ENCODE measurements around the gene PARVB.

PARVB gene

DNA sequence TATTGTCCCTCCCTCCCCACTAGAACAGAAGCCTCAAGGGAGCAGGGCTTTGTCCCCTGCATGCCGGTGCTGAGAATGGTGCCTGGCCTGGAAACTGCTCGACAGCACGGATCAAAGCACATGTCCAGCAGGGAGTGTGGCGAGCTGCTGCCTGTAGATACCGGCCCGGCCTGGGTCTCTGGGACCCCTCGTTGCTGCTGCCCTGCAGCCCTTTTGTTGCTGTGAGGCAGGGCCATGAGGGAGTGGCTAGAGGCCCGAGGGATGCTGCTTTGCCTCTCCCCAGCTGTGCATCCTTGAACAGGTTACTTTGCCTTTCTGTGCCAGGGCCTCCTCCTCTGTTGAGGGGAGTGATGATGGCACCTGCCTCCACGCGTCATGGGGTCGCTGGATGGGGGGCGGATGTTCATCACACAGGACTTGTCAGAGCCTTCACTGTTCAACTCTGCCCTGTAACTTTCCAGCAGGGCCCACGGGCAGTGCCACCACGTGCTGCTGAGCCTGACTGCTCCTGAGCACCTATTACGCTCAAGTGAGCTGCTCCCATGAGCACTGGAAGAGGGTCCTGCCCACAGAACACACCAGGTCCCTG, 141.3 kb downstream of the PARVB start:
- no peak overlapping the region for H3K4me3 ChIP-seq (ENCODE audit: low read depth, low read length, poor library complexity, severe bottlenecking)
- H3K36me3 ChIP-seq (ENCODE audit: insufficient read depth, low read length), result peaks cover 3% of the 10 kb centered on the region; the same call in 1 of the 2 replicates
- H3K9ac ChIP-seq (ENCODE audit: low read length), result no peak overlapping the region
- no peak overlapping the region for H3K27ac ChIP-seq (ENCODE audit: low read depth, low read length, poor library complexity, severe bottlenecking)
- no peaks in the 10 kb centered on the region for H3K9me2 ChIP-seq (ENCODE audit: low read depth, low read length)
- no peaks in the 10 kb centered on the region for H3K9me3 ChIP-seq (ENCODE audit: low read length)
- H3K27me3 ChIP-seq (ENCODE audit: insufficient read depth, low read length), result no peaks in the 10 kb centered on the region
- H2AFZ ChIP-seq (ENCODE audit: low read length), result no peak overlapping the region
- H3K4me2 ChIP-seq (ENCODE audit: low read length), result no peak overlapping the region
- H3K4me1 ChIP-seq (ENCODE audit: insufficient read depth, low read length, severe bottlenecking), result no peaks in the 10 kb centered on the region
- H3F3A ChIP-seq (ENCODE audit: insufficient read depth, low read length), result no peaks in the 10 kb centered on the region
- no peaks in the 10 kb centered on the region for H3K79me2 ChIP-seq (ENCODE audit: insufficient read depth, low read length)
- TF ChIP-seq, protein P1, sequence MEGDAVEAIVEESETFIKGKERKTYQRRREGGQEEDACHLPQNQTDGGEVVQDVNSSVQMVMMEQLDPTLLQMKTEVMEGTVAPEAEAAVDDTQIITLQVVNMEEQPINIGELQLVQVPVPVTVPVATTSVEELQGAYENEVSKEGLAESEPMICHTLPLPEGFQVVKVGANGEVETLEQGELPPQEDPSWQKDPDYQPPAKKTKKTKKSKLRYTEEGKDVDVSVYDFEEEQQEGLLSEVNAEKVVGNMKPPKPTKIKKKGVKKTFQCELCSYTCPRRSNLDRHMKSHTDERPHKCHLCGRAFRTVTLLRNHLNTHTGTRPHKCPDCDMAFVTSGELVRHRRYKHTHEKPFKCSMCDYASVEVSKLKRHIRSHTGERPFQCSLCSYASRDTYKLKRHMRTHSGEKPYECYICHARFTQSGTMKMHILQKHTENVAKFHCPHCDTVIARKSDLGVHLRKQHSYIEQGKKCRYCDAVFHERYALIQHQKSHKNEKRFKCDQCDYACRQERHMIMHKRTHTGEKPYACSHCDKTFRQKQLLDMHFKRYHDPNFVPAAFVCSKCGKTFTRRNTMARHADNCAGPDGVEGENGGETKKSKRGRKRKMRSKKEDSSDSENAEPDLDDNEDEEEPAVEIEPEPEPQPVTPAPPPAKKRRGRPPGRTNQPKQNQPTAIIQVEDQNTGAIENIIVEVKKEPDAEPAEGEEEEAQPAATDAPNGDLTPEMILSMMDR (IDR thresholded peaks at IDR 0.05; ENCODE audit: low read length), result no peak
- TF ChIP-seq EZH2 (IDR thresholded peaks at IDR 0.05; ENCODE audit: borderline replicate concordance, low read length), result no peak
- H4K20me1 ChIP-seq (ENCODE audit: insufficient read depth, low read length), result no peaks in the 10 kb centered on the region

DNA sequence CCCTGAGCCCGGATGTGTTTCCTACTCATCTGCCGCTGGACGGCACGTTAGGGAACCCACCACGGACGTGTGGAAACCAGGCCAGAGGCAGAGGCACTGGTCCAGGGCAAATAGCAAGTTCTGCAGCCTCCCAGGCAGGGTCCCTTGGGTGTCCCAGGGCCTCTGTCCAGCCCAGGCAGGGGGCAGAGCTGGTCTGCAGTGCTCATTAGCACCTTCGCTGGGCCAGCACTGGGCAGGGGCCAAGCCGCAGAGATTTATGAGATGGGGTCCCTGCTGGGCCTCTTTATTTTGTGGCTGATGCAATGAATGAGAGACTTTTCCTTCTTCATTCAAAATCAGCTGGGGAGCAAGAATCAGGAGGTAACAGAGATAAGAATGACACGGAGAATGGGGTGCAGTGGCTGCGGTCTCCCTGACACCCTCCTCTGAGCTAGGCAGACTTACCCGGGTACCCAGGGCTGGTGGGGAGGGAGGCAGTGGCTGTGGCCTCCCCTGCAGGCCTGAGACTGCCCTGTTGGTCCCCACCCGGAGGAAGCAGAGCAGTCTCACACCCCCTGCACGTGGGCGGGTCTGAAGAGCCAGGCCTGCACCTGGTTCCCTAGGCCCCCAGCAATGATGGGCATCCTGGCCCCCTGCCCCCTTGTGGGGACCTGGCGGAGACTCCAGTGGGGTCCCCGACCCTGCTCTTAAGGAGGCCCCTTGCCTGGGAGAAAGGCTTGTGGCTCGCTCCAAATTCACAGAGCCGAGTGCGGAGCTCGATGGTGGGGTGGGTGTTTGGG, 142.6 kb downstream of the PARVB start:
- Histone ChIP-seq H3F3A (ENCODE audit: insufficient read depth, low read length) (no peaks in the 10 kb centered on the region), H3K4me2 (ENCODE audit: low read length) (no peak overlapping the region), H3K4me1 (ENCODE audit: insufficient read depth, low read length, severe bottlenecking) (no peaks in the 10 kb centered on the region), H3K9me2 (ENCODE audit: low read depth, low read length) (no peaks in the 10 kb centered on the region), H3K36me3 (ENCODE audit: insufficient read depth, low read length) (peaks cover 3% of the 10 kb centered on the region; the same call in 1 of the 2 replicates), H3K9me3 (ENCODE audit: low read length) (no peaks in the 10 kb centered on the region), H3K27me3 (ENCODE audit: insufficient read depth, low read length) (no peaks in the 10 kb centered on the region), H4K20me1 (ENCODE audit: insufficient read depth, low read length) (no peaks in the 10 kb centered on the region), H3K9ac (ENCODE audit: low read length) (no peak overlapping the region), H2AFZ (ENCODE audit: low read length) (no peak overlapping the region), H3K79me2 (ENCODE audit: insufficient read depth, low read length) (no peaks in the 10 kb centered on the region), H3K27ac (ENCODE audit: low read depth, low read length, poor library complexity, severe bottlenecking) (no peak overlapping the region), H3K4me3 (ENCODE audit: low read depth, low read length, poor library complexity, severe bottlenecking) (no peak overlapping the region)
- TF ChIP-seq, protein P1 (IDR thresholded peaks at IDR 0.05; ENCODE audit: low read length), result no peak
- TF ChIP-seq EZH2 (IDR thresholded peaks at IDR 0.05; ENCODE audit: borderline replicate concordance, low read length), result no peak

DNA sequence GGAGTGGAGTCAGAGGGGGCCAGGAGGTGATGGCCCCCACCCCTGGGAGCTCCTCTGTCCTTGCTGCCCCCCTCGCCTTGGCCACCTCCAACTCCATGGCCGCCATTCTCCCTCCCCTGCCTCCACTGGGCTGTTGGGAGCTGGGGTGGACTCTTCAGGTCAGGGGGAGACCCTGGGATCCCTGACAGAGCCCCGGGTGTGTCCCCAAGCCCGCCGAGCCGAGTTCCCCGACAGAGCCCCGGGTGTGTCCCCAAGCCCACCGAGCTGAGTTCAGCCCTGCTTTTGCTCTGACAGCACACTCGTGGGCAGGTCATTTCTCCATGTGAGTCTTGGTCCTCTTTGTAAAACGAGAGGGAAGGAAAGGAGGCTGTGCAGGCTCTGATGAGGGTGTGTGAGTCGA, 143.4 kb downstream of the PARVB start:
- Histone ChIP-seq H3K4me3 (ENCODE audit: low read depth, low read length, poor library complexity, severe bottlenecking) (no peak overlapping the region), H3K36me3 (ENCODE audit: insufficient read depth, low read length) (peaks cover 3% of the 10 kb centered on the region; the same call in 1 of the 2 replicates), H3K27me3 (ENCODE audit: insufficient read depth, low read length) (no peaks in the 10 kb centered on the region), H3F3A (ENCODE audit: insufficient read depth, low read length) (no peaks in the 10 kb centered on the region), H3K9ac (ENCODE audit: low read length) (no peak overlapping the region), H2AFZ (ENCODE audit: low read length) (no peak overlapping the region), H3K9me2 (ENCODE audit: low read depth, low read length) (no peaks in the 10 kb centered on the region), H3K4me2 (ENCODE audit: low read length) (no peak overlapping the region), H3K9me3 (ENCODE audit: low read length) (no peaks in the 10 kb centered on the region), H3K4me1 (ENCODE audit: insufficient read depth, low read length, severe bottlenecking) (no peaks in the 10 kb centered on the region), H3K27ac (ENCODE audit: low read depth, low read length, poor library complexity, severe bottlenecking) (no peak overlapping the region), H4K20me1 (ENCODE audit: insufficient read depth, low read length) (no peaks in the 10 kb centered on the region), H3K79me2 (ENCODE audit: insufficient read depth, low read length) (no peaks in the 10 kb centered on the region)
- TF ChIP-seq, protein P1 (IDR thresholded peaks at IDR 0.05; ENCODE audit: low read length), result no peak
- TF ChIP-seq EZH2 (IDR thresholded peaks at IDR 0.05; ENCODE audit: borderline replicate concordance, low read length), result no peak

All from OCI-LY1 (cell line).